Thyroid gland (tissue), 4 donors: ENCODE data around the gene TAF6L. TPM values are rescaled to one million over a fixed set of nuclear protein-coding genes. Genes with fewer than 3 reads are reported as not detected.
"Not testable (repeated sequence)": the region's sequence is repeated elsewhere in the genome, so short reads cannot be mapped to it uniquely, and the experiment has no call there.

Source experiments
- DNase-seq, 2 donors: peaks; one replicate each; pipeline ENCODE4 v3.0.0-alpha.2; 2019
- H3K27ac ChIP-seq, 3 donors: fragments of 200-600 bp; sonication (generic); 1 replicate in 2 of 3; 2 replicates in 1 of 3; pipeline ENCODE4 v1.5.1; 2016 to 2019; ENCODE audit warnings: mild to moderate bottlenecking in 1 of 3, moderate library complexity in 1 of 3
- H3K27me3 ChIP-seq: fragments of 200-600 bp; sonication (generic); one replicate; pipeline ENCODE4 v1.5.1; 2019
- H3K36me3 ChIP-seq, 2 donors: fragments of 200-600 bp; sonication (generic); one replicate each; pipeline ENCODE4 v1.5.1; 2016 to 2019
- H3K4me1 ChIP-seq, 2 donors: fragments of 200-600 bp; sonication (generic); one replicate each; pipeline ENCODE4 v1.5.1; 2017 to 2019
- H3K4me3 ChIP-seq, 3 donors: fragments of 200-600 bp; sonication (generic); replicated peaks in 1 of 3; 1 replicate in 2 of 3; 2 replicates in 1 of 3; pipeline ENCODE4 v1.5.1; 2016; ENCODE audit warnings: mild to moderate bottlenecking in 1 of 3
- H3K9me3 ChIP-seq: fragments of 200-600 bp; sonication (generic); one replicate; pipeline ENCODE4 v1.5.1; 2017
- CTCF ChIP-seq, 6 experiments: fragments of 200-600 bp in 3 of 6; fragments of 450-650 bp in 3 of 6; sonication (generic) in 3 of 6; IDR thresholded peaks; one replicate each; pipeline ENCODE4 v1.5.1; 2016 to 2019; ENCODE audit warnings: antibody characterized with exemption in 6 of 6, mild to moderate bottlenecking in 2 of 6, inconsistent platforms in 1 of 6, moderate library complexity in 1 of 6
- POLR2A ChIP-seq, 2 donors: fragments of 450-650 bp; IDR thresholded peaks; one replicate each; pipeline ENCODE4 v1.6.1; 2017; ENCODE audit warnings: antibody characterized with exemption in 2 of 2, mild to moderate bottlenecking in 2 of 2, moderate library complexity in 1 of 2
- WGBS, 2 donors: methylation state at CpG; one replicate each; pipeline ENCODE4 v1.1.5; 2017; 5-methylcytosine and 5-hydroxymethylcytosine counted together
- intact Hi-C: fragments of 100-400 bp; cut with DNase I; formaldehyde crosslinking; loops from one replicate; pipeline ENCODE4 v1.15.1; 2023
- total RNA-seq, 4 donors: library from RNA; depleted of rRNA; stranded (reverse); fragments of >200 nt; gene quantifications; one replicate each; pipeline ENCODE4 v1.2.3, GENCODE V29; 2016

Gene TAF6L
- total RNA-seq, 4 donors from 2014 or later = 41.2 to 55.0 (median 45.5) TPM

DNA sequence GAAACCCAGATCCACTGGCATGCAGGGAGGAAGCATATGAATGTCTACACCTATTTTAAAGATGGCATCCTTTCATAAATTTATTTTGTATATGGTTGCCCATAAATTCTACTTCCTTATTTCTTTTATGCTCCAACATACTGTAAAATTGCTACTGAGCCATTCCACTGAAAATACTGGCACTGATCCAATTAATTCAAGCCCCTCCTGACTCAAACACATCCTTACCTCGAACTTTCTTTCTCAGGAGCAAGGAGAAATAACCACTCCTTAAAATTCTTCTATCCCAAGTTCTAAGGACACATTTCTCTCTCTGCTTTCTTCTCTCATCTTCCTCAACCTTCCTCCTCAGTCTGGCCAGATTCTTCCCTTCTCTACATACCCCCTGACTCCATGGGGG is 39.6 kb downstream of the TAF6L start:
- H3K9me3 ChIP-seq = no peaks in the 10 kb centered on the region
- no peak for DNase-seq
- 13 to 25% methylated on average over 1 of the region's 1 CpG for WGBS, 2 donors
- TF ChIP-seq POLR2A (IDR thresholded peaks at IDR 0.05) (no peak), CTCF (IDR thresholded peaks at IDR 0.05) (no peak)
- H3K4me1 ChIP-seq = peaks cover 4 to 5% of the 10 kb centered on the region in 2 donors
- intact Hi-C loops = no loop called here
- no peak overlapping the region for H3K27ac ChIP-seq
- peaks cover 3 to 5% of the 10 kb centered on the region in 2 donors for H3K36me3 ChIP-seq
- H3K4me3 ChIP-seq = no peak overlapping the region
- no peaks in the 10 kb centered on the region for H3K27me3 ChIP-seq

DNA sequence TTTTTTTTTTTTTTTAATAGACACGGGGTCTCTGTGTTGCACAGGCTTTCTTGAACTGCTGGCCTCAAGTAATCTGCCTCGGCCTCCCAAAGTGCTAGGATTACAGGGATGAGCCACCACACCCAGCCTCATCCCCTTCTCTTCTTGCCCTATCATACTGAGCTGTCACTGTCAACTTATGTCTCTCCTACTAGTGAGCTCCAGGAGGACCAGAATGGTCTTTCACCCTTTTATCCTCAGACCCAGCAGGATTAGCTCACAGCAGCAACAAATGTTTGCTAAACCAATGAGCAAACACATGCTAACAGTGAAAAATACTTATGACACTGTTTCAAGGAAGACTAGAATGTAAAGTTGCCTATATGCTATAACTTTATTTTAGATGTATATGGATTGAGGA is 40.5 kb downstream of the TAF6L start:
- TF ChIP-seq POLR2A (IDR thresholded peaks at IDR 0.05) (no peak), CTCF (IDR thresholded peaks at IDR 0.05) (no peak)
- intact Hi-C loops = no loop called here
- Histone ChIP-seq H3K9me3 (no peaks in the 10 kb centered on the region), H3K4me1 (no peaks in the 10 kb centered on the region), H3K27me3 (no peaks in the 10 kb centered on the region), H3K36me3 (peaks cover 5 to 10% of the 10 kb centered on the region in 2 donors), H3K27ac (no peak overlapping the region), H3K4me3 (no peak overlapping the region)
- 73 to 83% methylated on average over 2 of the region's 2 CpGs for WGBS, 2 donors
- DNase-seq = no peak

DNA sequence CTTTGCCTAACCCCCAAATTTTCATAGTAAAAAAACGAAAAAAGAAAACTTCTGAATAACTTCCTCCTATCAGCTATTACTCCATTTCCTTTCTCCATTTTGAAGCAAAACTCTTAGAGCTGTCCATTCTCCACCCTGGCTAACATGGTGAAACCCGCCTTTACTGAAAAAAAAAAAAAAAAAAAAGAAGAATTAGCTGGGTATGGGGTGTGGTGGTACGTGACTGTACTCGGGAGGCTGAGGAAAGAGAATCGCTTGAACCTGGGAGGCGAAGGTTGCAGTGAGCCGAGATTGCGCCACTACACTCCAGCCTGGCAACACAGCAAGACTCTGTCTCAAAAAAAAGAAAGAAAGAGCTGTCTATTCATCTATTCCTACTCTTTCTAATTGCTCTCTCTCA is 45.4 kb downstream of the TAF6L start:
- no peak overlapping the region for H3K27ac ChIP-seq
- no peak overlapping the region for H3K4me3 ChIP-seq
- H3K4me1 ChIP-seq = no peaks in the 10 kb centered on the region
- no peak for DNase-seq
- H3K27me3 ChIP-seq = no peaks in the 10 kb centered on the region
- WGBS, 2 donors = 90 to 95% methylated on average over 8 of the region's 8 CpGs
- peaks cover 23 to 49% of the 10 kb centered on the region in 2 donors for H3K36me3 ChIP-seq
- intact Hi-C loops = no loop called here
- no peaks in the 10 kb centered on the region for H3K9me3 ChIP-seq
- TF ChIP-seq CTCF (IDR thresholded peaks at IDR 0.05) = no peak
- TF ChIP-seq POLR2A (IDR thresholded peaks at IDR 0.05) = no peak

GRCh38 chr11:62817129-62817528 is 45.9 kb downstream of the TAF6L start:
- H3K36me3 ChIP-seq = peaks cover 29 to 55% of the 10 kb centered on the region in 2 donors
- no peak for DNase-seq
- TF ChIP-seq CTCF (IDR thresholded peaks at IDR 0.05) = no peak
- TF ChIP-seq POLR2A (IDR thresholded peaks at IDR 0.05) = no peak
- H3K9me3 ChIP-seq = no peaks in the 10 kb centered on the region
- H3K4me1 ChIP-seq = no peaks in the 10 kb centered on the region
- H3K27me3 ChIP-seq = no peaks in the 10 kb centered on the region
- no peak overlapping the region for H3K27ac ChIP-seq
- H3K4me3 ChIP-seq = no peak overlapping the region
- WGBS, 2 donors = 93% methylated on average over 4 of the region's 4 CpGs
- intact Hi-C loops = no loop called here

DNA sequence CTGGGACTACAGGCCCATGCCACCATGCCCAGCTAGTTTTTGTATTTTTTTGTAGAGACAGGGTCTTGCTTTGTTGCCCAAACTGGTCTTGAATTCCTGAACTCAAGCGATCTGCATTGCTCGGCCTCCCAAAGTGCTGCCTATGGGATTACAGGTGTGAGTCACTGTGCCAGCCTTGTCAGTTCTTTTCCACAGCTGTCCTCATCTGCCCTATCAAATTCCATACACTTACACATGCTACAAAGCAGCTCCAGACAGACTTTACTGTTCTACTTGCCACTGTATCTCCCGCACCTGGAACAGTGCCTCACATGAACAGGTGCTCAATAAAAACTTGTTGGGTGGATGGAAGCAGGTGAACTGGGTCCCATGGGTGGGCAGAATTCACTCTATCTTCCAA is 52.5 kb downstream of the TAF6L start:
- Histone ChIP-seq H3K36me3 (peaks cover 85 to 91% of the 10 kb centered on the region in 2 donors), H3K27me3 (no peaks in the 10 kb centered on the region), H3K27ac (no peak overlapping the region), H3K4me1 (no peaks in the 10 kb centered on the region), H3K4me3 (no peak overlapping the region), H3K9me3 (no peaks in the 10 kb centered on the region)
- intact Hi-C loops = no loop called here
- no peak for DNase-seq
- 95 to 100% methylated on average over 3 of the region's 3 CpGs for WGBS, 2 donors
- TF ChIP-seq POLR2A (IDR thresholded peaks at IDR 0.05) = no peak
- TF ChIP-seq CTCF (IDR thresholded peaks at IDR 0.05) = no peak

DNA sequence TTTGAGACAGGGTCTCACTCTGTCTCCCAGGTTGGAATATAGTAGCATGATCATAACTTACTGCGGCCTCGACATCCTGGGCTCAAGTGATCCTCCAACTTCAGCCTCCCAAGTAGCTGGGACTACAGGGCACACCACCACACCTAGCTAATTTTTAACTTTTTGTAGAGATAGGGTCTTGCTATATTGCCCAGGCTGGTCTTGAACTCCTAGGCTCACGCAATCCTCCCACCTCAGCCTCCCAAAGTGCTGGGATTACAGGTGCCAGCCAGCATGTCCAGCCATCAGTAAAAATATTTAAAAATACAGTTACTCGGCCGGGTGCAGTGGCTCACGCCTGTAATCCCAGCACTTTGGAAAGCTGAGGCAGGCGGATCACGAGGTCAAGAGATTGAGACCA is 56.9 kb downstream of the TAF6L start:
- H3K27ac ChIP-seq, H3K27me3 ChIP-seq, H3K4me3 ChIP-seq, intact Hi-C loops, H3K9me3 ChIP-seq, DNase-seq: not testable (repeated sequence)
- Histone ChIP-seq H3K4me1 (peaks cover 12 to 19% of the 10 kb centered on the region in 2 donors), H3K36me3 (peaks cover 46 to 52% of the 10 kb centered on the region in 2 donors)
- WGBS, 2 donors = 93 to 97% methylated on average over 8 of the region's 8 CpGs
